ENCODE data around the gene P2RX6.
"Not testable (repeated sequence)": the region's sequence is repeated elsewhere in the genome, so short reads cannot be mapped to it uniquely, and the experiment has no call there.

The P2RX6 gene

GRCh38 chr22:21014726-21015465, at the start of gene P2RX6:
P2RX6 (plus strand) TSS chr22:21015165; CDS start chr22:21015175, 10 bp downstream.
- Histone ChIP-seq H3K36me3 (ENCODE audit: insufficient read depth, low read length) (no peaks in the 10 kb centered on the region), H3K4me1 (ENCODE audit: insufficient read depth, low read length) (peaks cover 2% of the 10 kb centered on the region; the same call in 1 of the 2 replicates), H3K9ac (ENCODE audit: low read depth, low read length) (peak within 1 kb of the TSS; percentile 69), H3K9me3 (ENCODE audit: control insufficient read depth, insufficient read depth, low read length) (no peaks in the 10 kb centered on the region)

DNA sequence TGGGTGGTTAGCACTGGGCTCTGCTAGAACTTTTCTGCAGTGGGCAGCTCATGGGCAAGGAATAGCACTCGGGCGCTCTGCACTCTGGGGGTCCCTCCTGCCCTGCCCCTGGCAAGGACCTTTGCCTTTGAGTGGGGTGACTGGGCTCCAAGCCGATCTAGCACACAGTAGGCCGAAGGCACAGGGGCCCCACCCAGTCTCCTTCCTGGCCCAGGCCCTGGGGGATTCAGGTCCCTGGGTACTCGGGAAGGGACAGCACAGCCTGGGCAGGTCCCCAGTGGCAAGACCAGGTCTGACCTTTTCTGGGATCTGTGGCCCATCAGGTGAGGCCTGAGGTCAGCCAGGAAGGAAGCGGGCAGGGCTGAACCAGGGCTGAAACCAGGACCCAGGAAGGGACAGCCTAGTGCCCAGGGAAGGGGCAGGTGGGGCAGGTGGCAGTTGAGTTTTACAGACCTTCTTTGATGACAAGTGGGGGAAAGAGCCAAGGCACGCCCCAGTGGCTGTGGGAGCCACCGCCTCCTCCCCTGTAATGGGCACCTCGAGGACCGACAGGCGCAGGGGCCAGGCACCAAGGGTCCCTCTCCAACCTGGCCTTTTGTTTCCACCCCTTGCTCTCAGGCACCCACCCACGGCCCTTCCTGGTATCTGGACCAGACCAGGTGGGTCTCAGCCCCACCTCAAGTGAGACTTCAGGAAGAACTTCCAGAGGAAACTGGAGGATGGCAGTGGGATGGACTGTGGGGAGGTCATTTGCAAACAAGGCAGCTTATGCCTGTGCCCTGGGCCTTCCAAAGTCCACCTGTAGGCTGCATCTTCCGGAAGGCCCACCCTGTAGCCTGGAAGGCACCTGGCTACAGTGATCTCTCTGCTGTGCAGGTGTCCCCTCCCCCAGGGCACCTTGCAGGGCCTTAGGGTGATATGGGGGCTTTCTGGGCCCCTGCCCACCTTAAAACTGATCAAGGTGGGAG, 48.8 kb upstream of the P2RX6 start:
- no peaks in the 10 kb centered on the region for H3K36me3 ChIP-seq (ENCODE audit: insufficient read depth, low read length)
- H3K4me1 ChIP-seq (ENCODE audit: insufficient read depth, low read length) = peaks cover 4% of the 10 kb centered on the region; the same call in 1 of the 2 replicates
- H3K9me3 ChIP-seq (ENCODE audit: control insufficient read depth, insufficient read depth, low read length) = no peaks in the 10 kb centered on the region
- H3K9ac ChIP-seq (ENCODE audit: low read depth, low read length) = no peak overlapping the region

- no peaks in the 10 kb centered on the region for H3K9me3 ChIP-seq (ENCODE audit: control insufficient read depth, insufficient read depth, low read length)
- H3K36me3 ChIP-seq (ENCODE audit: insufficient read depth, low read length) = no peaks in the 10 kb centered on the region
- no peaks in the 10 kb centered on the region; the same call in 1 of the 2 replicates for H3K4me1 ChIP-seq (ENCODE audit: insufficient read depth, low read length)
- H3K9ac ChIP-seq (ENCODE audit: low read depth, low read length) = no peak within 1 kb of the TSS
Observed at GRCh38 chr22:20966883-20967696, 47.9 kb upstream of the P2RX6 start, which contains the start of gene AIFM3. AIFM3 (plus strand) TSS chr22:20967255; CDS start chr22:20967945, 690 bp downstream.

DNA sequence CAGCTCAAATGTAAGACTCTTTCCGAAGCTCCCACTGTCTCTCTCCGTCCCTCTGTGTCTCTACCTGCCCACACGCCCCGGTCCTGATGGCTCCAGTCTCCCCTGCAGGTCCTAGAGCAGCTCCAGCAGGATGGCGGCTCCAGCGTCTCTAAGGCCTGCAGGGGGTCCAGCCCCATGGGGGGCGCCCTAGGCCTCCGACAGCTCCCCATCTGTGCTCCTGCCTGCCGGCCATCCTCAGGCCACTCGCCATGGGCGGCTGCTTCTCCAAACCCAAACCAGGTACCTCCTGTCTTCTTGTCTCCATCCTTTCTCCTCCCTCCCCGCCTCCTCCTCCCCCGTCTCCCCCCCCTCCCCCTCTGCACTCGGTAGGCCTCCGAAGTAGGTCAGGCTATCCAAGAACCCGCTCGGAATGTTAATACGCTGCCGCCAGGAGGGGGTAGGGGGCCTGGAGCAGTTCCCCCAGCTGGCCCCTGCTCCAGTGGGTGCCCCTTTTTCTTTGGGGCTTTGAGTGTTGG, 47.2 kb upstream of the P2RX6 start:
- H3K36me3 ChIP-seq (ENCODE audit: insufficient read depth, low read length) = no peaks in the 10 kb centered on the region
- no peaks in the 10 kb centered on the region; the same call in 1 of the 2 replicates for H3K4me1 ChIP-seq (ENCODE audit: insufficient read depth, low read length)
- H3K9ac ChIP-seq (ENCODE audit: low read depth, low read length) = no peak overlapping the region
- no peaks in the 10 kb centered on the region for H3K9me3 ChIP-seq (ENCODE audit: control insufficient read depth, insufficient read depth, low read length)

DNA sequence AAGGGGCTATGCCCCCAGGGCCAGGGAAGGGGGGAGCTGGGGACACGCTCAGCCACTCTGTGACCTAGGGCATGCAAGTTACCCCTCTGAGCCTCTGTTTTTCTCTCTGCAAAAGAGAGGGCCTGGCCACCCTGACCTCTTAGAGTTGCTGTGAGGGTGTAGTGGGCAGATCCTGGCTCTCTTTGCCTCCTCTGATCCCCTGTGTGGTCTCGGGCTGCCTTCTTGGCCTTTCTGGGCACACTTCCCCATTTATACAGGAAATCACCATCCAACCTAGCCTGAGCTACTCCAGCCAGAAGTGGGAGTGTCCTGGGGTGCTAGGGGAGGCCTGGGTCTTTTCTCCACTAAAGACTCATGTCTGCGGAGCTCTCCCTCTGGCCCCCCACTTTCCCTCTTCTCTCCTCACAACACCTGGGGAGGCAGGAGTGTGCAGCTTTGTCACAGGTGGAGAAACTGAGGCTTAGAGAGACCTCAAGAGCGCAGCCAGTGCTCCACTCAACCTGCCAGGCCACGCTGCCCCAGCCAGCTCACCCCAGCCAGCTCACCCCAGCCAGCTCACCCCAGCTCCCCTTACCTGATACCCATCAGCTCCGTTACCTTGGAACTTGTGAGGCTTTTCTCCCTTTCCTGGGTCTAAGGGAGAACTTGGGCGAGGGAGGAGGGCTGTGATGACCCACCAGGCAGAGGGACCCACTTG, 46.5 kb upstream of the P2RX6 start:
- H3K9ac ChIP-seq (ENCODE audit: low read depth, low read length) = no peak overlapping the region
- no peaks in the 10 kb centered on the region; the same call in 1 of the 2 replicates for H3K4me1 ChIP-seq (ENCODE audit: insufficient read depth, low read length)
- H3K9me3 ChIP-seq (ENCODE audit: control insufficient read depth, insufficient read depth, low read length) = no peaks in the 10 kb centered on the region
- no peaks in the 10 kb centered on the region for H3K36me3 ChIP-seq (ENCODE audit: insufficient read depth, low read length)

GRCh38 chr22:20970939-20971657, 43.9 kb upstream of the P2RX6 start:
- Histone ChIP-seq H3K36me3 (ENCODE audit: insufficient read depth, low read length) (no peaks in the 10 kb centered on the region), H3K9ac (ENCODE audit: low read depth, low read length) (no peak overlapping the region), H3K4me1 (ENCODE audit: insufficient read depth, low read length) (no peaks in the 10 kb centered on the region; the same call in 1 of the 2 replicates), H3K9me3 (ENCODE audit: control insufficient read depth, insufficient read depth, low read length) (no peaks in the 10 kb centered on the region)

DNA sequence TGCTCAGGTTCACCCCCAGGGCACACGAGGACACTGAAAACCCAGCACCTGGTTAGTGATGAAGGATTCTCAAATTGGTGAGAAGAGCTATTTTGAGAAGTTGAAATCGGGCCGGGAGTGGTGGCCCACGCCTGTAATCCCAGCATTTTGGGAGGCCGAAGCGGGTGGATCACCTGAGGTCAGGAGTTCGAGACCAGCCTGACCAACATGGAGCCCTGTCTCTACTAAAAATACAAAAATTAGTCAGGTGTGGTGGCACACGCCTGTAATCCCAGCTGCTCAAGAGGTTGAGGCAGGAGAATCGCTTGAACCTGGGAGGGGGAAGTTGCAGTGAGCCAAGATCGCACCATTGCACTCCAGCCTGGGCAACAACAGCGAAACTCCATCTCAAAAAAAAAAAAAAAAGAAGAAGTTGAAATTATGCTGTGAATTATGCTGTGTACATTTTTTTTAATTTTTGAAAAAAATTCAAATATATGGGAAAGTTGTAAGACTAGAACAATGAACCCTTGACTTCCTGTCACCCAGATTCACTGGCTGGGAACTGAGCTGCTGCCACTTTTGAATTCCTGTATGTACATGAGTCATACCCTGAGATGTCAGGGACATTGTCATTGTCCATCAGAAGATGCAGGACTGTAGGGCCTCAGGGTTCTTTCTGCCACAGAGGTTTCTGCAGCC, 42.8 kb upstream of the P2RX6 start:
- not testable (repeated sequence) for H3K4me1 ChIP-seq (ENCODE audit: insufficient read depth, low read length); H3K9me3 ChIP-seq (ENCODE audit: control insufficient read depth, insufficient read depth, low read length); H3K36me3 ChIP-seq (ENCODE audit: insufficient read depth, low read length); H3K9ac ChIP-seq (ENCODE audit: low read depth, low read length)

DNA sequence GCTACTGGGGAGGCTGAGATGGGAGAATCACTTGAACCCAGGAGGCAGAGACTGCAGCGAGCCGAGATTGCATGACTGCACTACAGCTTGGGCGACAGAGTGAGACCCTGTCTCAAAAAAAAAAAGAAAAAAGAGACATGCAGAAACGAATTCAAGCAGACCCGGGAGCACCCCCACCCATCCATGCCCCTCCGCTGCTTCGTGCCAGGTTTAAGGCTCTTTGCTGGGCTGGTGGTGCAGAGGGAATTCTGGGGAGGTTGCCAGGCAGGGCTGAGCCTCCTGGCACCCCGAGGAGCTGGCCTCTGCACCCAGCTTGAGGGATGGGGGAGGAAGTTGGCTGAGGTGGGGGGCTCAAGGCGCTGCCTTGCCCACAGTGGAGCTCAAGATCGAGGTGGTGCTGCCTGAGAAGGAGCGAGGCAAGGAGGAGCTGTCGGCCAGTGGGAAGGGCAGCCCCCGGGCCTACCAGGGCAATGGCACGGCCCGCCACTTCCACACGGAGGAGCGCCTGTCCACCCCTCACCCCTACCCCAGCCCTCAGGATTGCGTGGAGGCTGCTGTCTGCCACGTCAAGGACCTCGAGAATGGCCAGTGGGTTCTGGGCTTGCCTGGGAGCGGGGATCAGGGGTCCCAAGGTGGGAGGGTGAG, 41.9 kb upstream of the P2RX6 start:
- no peaks in the 10 kb centered on the region for H3K36me3 ChIP-seq (ENCODE audit: insufficient read depth, low read length)
- H3K9ac ChIP-seq (ENCODE audit: low read depth, low read length) = no peak overlapping the region
- H3K9me3 ChIP-seq (ENCODE audit: control insufficient read depth, insufficient read depth, low read length) = no peaks in the 10 kb centered on the region
- H3K4me1 ChIP-seq (ENCODE audit: insufficient read depth, low read length) = no peaks in the 10 kb centered on the region; the same call in 1 of the 2 replicates

- H3K9me3 ChIP-seq (ENCODE audit: control insufficient read depth, insufficient read depth, low read length) = peaks cover 5% of the 10 kb centered on the region; the same call in 1 of the 2 replicates
- H3K4me1 ChIP-seq (ENCODE audit: insufficient read depth, low read length) = no peaks in the 10 kb centered on the region; the same call in 1 of the 2 replicates
- H3K9ac ChIP-seq (ENCODE audit: low read depth, low read length) = no peak overlapping the region
- no peaks in the 10 kb centered on the region for H3K36me3 ChIP-seq (ENCODE audit: insufficient read depth, low read length)
Observed at GRCh38 chr22:20973634-20974286, 41.2 kb upstream of the P2RX6 start.

GRCh38 chr22:20974336-20974955, 40.5 kb upstream of the P2RX6 start:
- Histone ChIP-seq H3K9ac (ENCODE audit: low read depth, low read length) (no peak overlapping the region), H3K9me3 (ENCODE audit: control insufficient read depth, insufficient read depth, low read length) (peaks cover 6% of the 10 kb centered on the region; the same call in 1 of the 2 replicates), H3K4me1 (ENCODE audit: insufficient read depth, low read length) (no peaks in the 10 kb centered on the region; the same call in 1 of the 2 replicates), H3K36me3 (ENCODE audit: insufficient read depth, low read length) (no peaks in the 10 kb centered on the region)

DNA sequence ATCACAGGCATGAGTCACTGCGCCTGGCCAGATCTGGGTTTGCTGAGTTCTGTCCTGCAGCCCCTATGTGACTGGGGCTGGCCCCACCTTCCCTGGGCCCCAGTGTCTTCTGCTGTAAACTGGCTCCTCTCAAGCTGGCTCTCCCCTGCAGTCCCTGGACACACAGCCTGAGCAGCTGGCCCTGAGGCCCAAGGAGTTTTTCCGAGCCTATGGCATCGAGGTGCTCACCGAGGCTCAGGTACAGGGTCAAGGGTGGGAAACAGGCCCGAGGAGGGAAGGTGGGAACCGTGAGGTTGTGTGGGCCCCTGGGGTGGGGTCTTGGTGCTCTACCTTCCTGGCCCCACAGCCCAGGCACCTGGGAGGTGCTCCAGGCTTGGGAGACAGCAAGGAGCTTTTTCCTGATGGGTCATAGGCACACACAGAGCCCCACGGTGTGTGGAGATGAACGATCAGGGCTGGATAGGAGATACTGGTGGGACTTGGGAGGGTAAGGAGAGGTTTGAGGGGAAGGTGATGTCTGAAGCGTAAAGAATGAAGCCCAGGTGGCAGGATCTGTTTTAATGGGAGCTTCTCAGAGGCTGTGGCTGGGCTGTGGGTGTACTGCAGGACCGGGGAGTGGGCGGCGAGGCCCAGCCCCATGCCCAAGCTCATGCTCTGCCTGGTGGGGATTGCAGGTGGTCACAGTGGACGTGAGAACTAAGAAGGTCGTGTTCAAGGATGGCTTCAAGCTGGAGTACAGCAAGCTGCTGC, 39.2 kb upstream of the P2RX6 start:
- Histone ChIP-seq H3K9me3 (ENCODE audit: control insufficient read depth, insufficient read depth, low read length) (peaks cover 6% of the 10 kb centered on the region; the same call in 1 of the 2 replicates), H3K9ac (ENCODE audit: low read depth, low read length) (no peak overlapping the region), H3K36me3 (ENCODE audit: insufficient read depth, low read length) (no peaks in the 10 kb centered on the region), H3K4me1 (ENCODE audit: insufficient read depth, low read length) (no peaks in the 10 kb centered on the region; the same call in 1 of the 2 replicates)

Measured in ES-I3 (cell line).